ENCODE data around the gene CMTM8.
"Not testable (repeated sequence)": the region's sequence is repeated elsewhere in the genome, so short reads cannot be mapped to it uniquely, and the experiment has no call there.

Gene CMTM8, protein sequence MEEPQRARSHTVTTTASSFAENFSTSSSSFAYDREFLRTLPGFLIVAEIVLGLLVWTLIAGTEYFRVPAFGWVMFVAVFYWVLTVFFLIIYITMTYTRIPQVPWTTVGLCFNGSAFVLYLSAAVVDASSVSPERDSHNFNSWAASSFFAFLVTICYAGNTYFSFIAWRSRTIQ

DNA sequence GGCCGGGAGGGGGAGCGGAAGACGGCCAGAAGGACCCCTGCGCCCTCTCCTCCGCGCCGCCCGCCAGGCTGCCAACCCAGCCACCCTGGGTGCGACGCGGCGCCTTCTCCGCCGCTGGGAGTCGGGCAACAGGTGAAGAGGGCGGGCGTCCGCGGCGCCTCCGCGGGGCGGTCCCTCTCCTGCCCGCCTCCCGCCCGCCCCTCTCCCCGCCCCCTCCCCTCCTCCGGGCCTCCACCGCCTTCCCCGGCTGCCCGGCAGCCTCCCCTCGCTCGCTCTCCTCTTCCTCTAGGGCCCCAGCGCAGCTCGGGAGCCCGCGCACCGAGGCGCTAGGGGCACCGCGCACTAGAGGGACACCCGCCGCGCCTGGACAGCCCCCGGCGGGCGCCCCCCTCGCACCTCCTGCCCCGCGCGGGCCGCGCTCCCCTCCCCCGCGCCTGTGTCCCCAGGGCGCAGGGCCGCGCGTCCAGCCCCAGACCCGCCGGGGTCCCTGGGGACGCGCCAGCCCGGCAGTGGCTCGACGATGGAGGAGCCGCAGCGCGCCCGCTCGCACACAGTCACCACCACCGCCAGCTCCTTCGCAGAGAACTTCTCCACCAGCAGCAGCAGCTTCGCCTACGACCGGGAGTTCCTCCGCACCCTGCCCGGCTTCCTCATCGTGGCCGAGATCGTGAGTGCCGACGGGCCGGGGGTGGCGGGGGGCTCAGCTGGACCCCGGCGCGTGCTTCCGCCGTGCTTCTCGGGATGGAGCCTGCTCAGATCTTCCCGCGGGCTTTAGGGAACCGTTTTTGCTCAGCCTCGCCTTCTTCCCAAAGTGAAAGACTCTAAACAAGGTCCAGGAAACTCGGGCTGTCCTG lies at the start of gene CMTM8:
Gene CMTM8, plus strand, starts transcription at position 228 of the 854 bp plus-strand sequence. Its CDS starts 293 bp downstream, at position 521.
- H3K4me3 ChIP-seq (ENCODE audit: low read depth, low read length) = peak within 1 kb of the TSS; percentile 48
- TF ChIP-seq, protein P1, sequence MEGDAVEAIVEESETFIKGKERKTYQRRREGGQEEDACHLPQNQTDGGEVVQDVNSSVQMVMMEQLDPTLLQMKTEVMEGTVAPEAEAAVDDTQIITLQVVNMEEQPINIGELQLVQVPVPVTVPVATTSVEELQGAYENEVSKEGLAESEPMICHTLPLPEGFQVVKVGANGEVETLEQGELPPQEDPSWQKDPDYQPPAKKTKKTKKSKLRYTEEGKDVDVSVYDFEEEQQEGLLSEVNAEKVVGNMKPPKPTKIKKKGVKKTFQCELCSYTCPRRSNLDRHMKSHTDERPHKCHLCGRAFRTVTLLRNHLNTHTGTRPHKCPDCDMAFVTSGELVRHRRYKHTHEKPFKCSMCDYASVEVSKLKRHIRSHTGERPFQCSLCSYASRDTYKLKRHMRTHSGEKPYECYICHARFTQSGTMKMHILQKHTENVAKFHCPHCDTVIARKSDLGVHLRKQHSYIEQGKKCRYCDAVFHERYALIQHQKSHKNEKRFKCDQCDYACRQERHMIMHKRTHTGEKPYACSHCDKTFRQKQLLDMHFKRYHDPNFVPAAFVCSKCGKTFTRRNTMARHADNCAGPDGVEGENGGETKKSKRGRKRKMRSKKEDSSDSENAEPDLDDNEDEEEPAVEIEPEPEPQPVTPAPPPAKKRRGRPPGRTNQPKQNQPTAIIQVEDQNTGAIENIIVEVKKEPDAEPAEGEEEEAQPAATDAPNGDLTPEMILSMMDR (IDR thresholded peaks at IDR 0.05; ENCODE audit: low read depth, low read length) = no peak

DNA sequence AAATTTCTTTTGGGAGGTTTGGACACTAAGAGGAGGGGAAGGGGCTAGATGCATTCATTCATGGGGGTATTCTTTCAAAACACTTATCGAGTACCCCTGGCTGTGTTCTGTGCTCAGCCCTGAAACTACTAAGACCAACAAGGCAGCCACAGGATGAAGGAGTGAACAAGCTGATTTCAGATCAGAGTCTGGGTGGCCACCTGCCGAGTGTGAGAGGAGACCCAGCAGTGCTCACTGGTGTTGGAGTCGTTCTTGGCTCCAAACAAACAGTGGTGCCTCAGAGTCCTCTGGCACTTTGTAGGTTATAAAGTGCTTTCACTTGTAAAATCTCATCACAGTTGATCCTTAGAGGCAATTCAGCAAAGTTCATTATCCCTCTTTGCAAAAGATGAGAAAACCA lies 48.8 kb upstream of the CMTM8 start:
- TF ChIP-seq, protein P1 (IDR thresholded peaks at IDR 0.05; ENCODE audit: low read depth, low read length) = no peak
- H3K4me3 ChIP-seq (ENCODE audit: low read depth, low read length) = no peak overlapping the region

DNA sequence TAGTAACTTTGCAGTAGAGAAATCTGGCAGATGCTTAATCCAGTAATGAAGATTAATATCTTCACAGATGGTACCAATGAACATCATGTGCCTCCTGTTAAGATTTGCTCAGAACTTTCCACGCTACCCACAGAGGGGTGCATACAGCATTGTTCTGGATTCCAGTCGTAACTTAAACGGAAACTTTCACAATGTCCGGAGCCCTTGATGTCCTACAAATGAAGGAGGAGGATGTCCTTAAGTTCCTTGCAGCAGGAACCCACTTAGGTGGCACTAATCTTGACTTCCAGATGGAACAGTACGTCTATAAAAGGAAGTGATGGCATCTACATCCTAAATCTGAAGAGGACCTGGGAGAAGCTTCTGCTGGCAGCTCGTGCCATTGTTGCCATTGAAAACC lies 47.9 kb upstream of the CMTM8 start:
- H3K4me3 ChIP-seq (ENCODE audit: low read depth, low read length) = not testable (repeated sequence)

DNA sequence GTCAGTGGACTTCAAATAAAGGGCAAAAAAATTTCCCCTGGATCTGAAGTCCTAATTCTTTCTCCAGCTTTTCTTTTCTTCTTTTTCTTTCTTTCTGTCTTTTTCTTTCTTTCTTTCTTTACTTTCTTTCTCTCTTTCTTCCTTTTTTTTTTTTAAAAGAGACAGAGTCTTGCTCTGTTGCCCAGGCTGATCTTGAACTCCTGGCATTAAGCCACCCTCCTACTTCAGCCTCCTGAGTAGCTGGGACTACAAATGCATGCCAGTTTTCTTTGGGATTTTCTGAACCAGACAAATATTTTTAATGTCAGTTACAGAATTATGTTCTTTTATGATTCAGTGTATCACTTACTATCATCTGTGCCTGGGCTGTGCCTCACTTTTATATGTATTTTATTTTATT lies 45.4 kb upstream of the CMTM8 start:
- no peak overlapping the region for H3K4me3 ChIP-seq (ENCODE audit: low read depth, low read length)
- TF ChIP-seq, protein P1 (IDR thresholded peaks at IDR 0.05; ENCODE audit: low read depth, low read length) = no peak

DNA sequence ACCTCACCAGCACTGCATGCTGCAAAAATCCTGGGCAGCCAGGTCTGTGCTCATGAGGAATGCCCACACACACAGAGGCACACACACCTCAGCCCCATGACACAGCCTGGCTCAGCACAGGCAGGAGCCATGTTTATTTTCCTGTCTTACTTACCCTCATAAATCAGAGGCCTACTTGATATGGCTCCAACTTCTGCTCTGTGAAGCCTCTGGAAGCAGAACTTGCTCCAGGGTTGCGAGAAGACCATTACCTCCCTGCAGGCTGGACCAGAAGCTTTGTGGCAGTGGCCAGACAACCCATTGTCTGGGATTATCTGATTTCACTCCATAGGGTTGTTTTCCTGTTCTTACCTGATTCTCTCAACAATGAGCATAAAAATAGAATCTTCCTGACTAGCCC lies 43.8 kb upstream of the CMTM8 start:
- no peak overlapping the region for H3K4me3 ChIP-seq (ENCODE audit: low read depth, low read length)
- TF ChIP-seq, protein P1 (IDR thresholded peaks at IDR 0.05; ENCODE audit: low read depth, low read length) = no peak

DNA sequence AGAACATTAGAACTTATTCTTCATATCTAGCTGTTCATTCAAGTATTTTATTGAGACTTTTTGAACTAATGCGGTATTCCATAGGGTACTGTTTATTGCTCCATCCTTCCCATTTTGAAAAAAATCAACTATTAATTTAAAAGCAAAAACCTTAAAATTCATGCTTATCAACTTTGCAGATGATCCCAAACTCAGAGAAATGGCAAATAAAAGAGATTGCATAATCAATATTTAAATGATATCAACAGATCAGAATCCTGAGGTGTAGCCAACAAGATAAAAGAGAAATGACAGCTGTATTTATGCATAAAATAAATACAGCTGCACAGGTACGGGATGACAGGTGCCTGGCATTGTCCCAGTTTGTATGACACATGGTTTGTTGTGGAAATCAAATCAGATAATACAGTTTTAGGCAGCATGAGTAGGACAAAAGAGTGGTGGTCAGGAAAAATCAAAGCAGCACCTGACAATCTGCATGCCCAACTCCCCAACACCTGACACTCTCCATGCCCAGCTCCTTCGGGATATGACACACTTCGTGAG lies 42.4 kb upstream of the CMTM8 start:
- TF ChIP-seq, protein P1 (IDR thresholded peaks at IDR 0.05; ENCODE audit: low read depth, low read length) = no peak
- no peak overlapping the region for H3K4me3 ChIP-seq (ENCODE audit: low read depth, low read length)

DNA sequence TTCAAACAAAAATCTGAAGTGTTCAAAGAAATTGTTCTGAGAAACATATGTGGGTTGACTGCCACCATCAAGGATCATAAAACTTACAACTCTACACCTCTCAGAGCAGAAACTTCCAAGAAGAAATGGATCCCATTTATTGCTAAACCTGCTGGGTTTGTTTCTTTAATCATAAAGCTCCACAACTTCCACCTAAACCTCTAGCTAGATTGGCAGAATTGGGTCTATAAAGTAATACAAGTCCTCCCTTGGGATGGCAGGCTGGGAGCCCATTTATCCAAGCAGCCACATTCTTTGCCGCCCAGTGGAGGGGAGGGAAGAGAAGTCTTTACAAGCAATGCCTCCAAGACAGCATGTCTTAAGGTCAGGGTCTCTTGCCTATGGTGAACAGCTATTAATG lies 40.5 kb upstream of the CMTM8 start:
- no peak overlapping the region for H3K4me3 ChIP-seq (ENCODE audit: low read depth, low read length)
- TF ChIP-seq, protein P1 (IDR thresholded peaks at IDR 0.05; ENCODE audit: low read depth, low read length) = no peak

All from WI38 (cell line).